SKM-1 (cell line): ENCODE measurements around the gene STK10.

Experiments used
- DNase-seq: peaks from one replicate; lab custom pipeline; 2025; ENCODE audit not compliant: unreplicated experiment; lab: John Stamatoyannopoulos, UW

Gene STK10

DNA sequence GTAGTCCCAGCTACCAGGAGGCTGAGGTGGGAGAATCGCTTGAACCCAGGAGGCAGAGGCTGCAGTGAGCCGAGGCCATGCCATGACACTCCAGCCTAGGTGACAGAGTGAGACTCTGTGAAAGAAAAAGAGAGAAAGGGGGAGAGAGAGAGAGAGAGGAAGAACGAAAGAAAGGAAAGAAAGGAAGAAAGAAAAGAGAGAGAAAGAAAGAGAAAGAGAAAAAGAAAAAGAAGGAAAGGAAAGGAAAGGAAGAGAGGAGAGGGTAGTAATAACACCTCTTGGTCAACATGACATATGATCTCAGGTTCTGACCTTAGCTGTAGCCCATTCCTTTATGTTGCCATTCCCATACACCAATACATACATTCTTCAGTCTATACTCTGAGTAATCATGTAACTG is 195.7 kb downstream of the STK10 start:
- no peak for DNase-seq
